Smooth muscle cell (in vitro differentiated cells): ENCODE data around the gene CNTNAP2. TPM values are rescaled to one million over a fixed set of nuclear protein-coding genes. Genes with fewer than 3 reads are reported as not detected.
"Not testable (repeated sequence)": the region's sequence is repeated elsewhere in the genome, so short reads cannot be mapped to it uniquely, and the experiment has no call there.

Experiments
- DNase-seq: peaks from one replicate; lab custom pipeline; 2025; ENCODE audit not compliant: unreplicated experiment; lab: John Stamatoyannopoulos, UW
- H2AFZ ChIP-seq: fragments of 200-600 bp; sonication (generic); 2 replicates; pipeline ENCODE4 v1.6.0; 2016; ENCODE audit warnings: antibody characterized with exemption, low read depth, mild to moderate bottlenecking
- H3F3A ChIP-seq: fragments of 200-600 bp; sonication (generic); 2 replicates; pipeline ENCODE4 v1.6.0; 2017; ENCODE audit warnings: antibody characterized with exemption, low read depth
- H3K27ac ChIP-seq: fragments of 200-600 bp; sonication (generic); 2 replicates; pipeline ENCODE4 v1.5.1; 2016; ENCODE audit warnings: low read depth, mild to moderate bottlenecking
- H3K27me3 ChIP-seq: fragments of 200-600 bp; sonication (generic); 2 replicates; pipeline ENCODE4 v1.6.1; 2016; ENCODE audit warnings: low read depth, mild to moderate bottlenecking
- H3K36me3 ChIP-seq: fragments of 200-600 bp; sonication (generic); 2 replicates; pipeline ENCODE4 v1.5.1; 2016; ENCODE audit warnings: low read depth
- H3K4me1 ChIP-seq: fragments of 200-600 bp; sonication (generic); 2 replicates; pipeline ENCODE4 v1.5.1; 2016; ENCODE audit warnings: low read depth
- H3K4me2 ChIP-seq: fragments of 200-600 bp; sonication (generic); 2 replicates; pipeline ENCODE4 v1.6.0; 2016; ENCODE audit warnings: mild to moderate bottlenecking
- H3K4me3 ChIP-seq: fragments of 200-600 bp; sonication (generic); 2 replicates; pipeline ENCODE4 v1.5.1; 2016; ENCODE audit warnings: mild to moderate bottlenecking
- H3K79me2 ChIP-seq: fragments of 200-600 bp; sonication (generic); 2 replicates; pipeline ENCODE4 v1.6.0; 2016; ENCODE audit warnings: low read depth, mild to moderate bottlenecking
- H3K9ac ChIP-seq: fragments of 200-600 bp; sonication (generic); 2 replicates; pipeline ENCODE4 v1.6.0; 2016; ENCODE audit warnings: low read depth
- H3K9me3 ChIP-seq: fragments of 200-600 bp; sonication (generic); replicated peaks from 2 replicates; pipeline ENCODE4 v1.5.1; 2016; ENCODE audit warnings: low read depth
- H4K20me1 ChIP-seq: fragments of 200-600 bp; sonication (generic); 2 replicates; pipeline ENCODE4 v1.6.0; 2016; ENCODE audit warnings: low read depth
- CTCF ChIP-seq: fragments of 200-600 bp; sonication (generic); IDR thresholded peaks from 2 replicates; pipeline ENCODE4 v1.5.1; 2017; ENCODE audit warnings: borderline replicate concordance, mild to moderate bottlenecking, antibody characterized with exemption; ENCODE audit not compliant: insufficient read depth, poor library complexity, severe bottlenecking
- WGBS: methylation state at CpG from one replicate; pipeline ENCODE4 v1.1.7; 2016; ENCODE audit warnings: low lambda C conversion rate; 5-methylcytosine and 5-hydroxymethylcytosine counted together
- polyA plus RNA-seq: library from polyadenylated mRNA; unstranded; fragments of >200 nt; fragmentation: Nextera tagmentation; extraction: Ambion mirVana; gene quantifications from 2 replicates; pipeline ENCODE4 v1.2.1, GENCODE V29; 2016
- total RNA-seq: library from RNA; depleted of rRNA; stranded (reverse); fragments of >200 nt; gene quantifications from 2 replicates; pipeline ENCODE4 v1.2.3, GENCODE V29; 2014

Gene CNTNAP2
- total and polyA plus RNA-seq, 2 experiments from 2014 or later, result 1.7 to 9.0 TPM

GRCh38 chr7:147731311-147731710 lies 1614.7 kb downstream of the CNTNAP2 start:
- H3K27ac ChIP-seq, result no peak overlapping the region
- H3K4me3 ChIP-seq, result no peak overlapping the region
- 74% methylated on average over 2 of the region's 2 CpGs for WGBS

GRCh38 chr7:147737559-147738214 lies 1621.1 kb downstream of the CNTNAP2 start:
- not testable (repeated sequence) for H3K9ac ChIP-seq, H3K4me1 ChIP-seq, H3K27ac ChIP-seq, H3K4me3 ChIP-seq, H3F3A ChIP-seq, H2AFZ ChIP-seq, DNase-seq, H3K9me3 ChIP-seq, H3K36me3 ChIP-seq, H3K27me3 ChIP-seq, H4K20me1 ChIP-seq, H3K4me2 ChIP-seq, H3K79me2 ChIP-seq
- 88% methylated on average over 18 of the region's 18 CpGs for WGBS

More at GRCh38 chr7:147731311-147731710, 1614.7 kb downstream of the CNTNAP2 start:
- Histone ChIP-seq H3K4me2 (no peak overlapping the region), H3K36me3 (no peaks in the 10 kb centered on the region), H3K4me1 (no peaks in the 10 kb centered on the region), H3F3A (no peaks in the 10 kb centered on the region), H3K9me3 (no peaks in the 10 kb centered on the region), H3K27me3 (no peaks in the 10 kb centered on the region), H3K9ac (no peak overlapping the region), H4K20me1 (no peaks in the 10 kb centered on the region), H3K79me2 (no peaks in the 10 kb centered on the region), H2AFZ (no peak overlapping the region)
- TF ChIP-seq CTCF, result no peak
- DNase-seq, result no peak

GRCh38 chr7:147742301-147742700 lies 1625.7 kb downstream of the CNTNAP2 start:
- Histone ChIP-seq H3K79me2 (no peaks in the 10 kb centered on the region), H3K4me2 (no peak overlapping the region), H3K9me3 (no peaks in the 10 kb centered on the region), H3F3A (no peaks in the 10 kb centered on the region), H3K4me1 (no peaks in the 10 kb centered on the region), H3K9ac (no peak overlapping the region), H2AFZ (no peak overlapping the region), H3K27me3 (peaks cover 3% of the 10 kb centered on the region), H3K36me3 (no peaks in the 10 kb centered on the region), H3K4me3 (no peak overlapping the region), H4K20me1 (no peaks in the 10 kb centered on the region), H3K27ac (no peak overlapping the region)
- TF ChIP-seq CTCF, result no peak
- WGBS, result 92% methylated on average over 3 of the region's 3 CpGs
- DNase-seq, result no peak

- peaks cover 5% of the 10 kb centered on the region for H3K27me3 ChIP-seq
- no peaks in the 10 kb centered on the region for H3F3A ChIP-seq
- no peaks in the 10 kb centered on the region for H3K9me3 ChIP-seq
- DNase-seq, result no peak
- H3K36me3 ChIP-seq, result no peaks in the 10 kb centered on the region
- H2AFZ ChIP-seq, result no peak overlapping the region
- H3K4me2 ChIP-seq, result no peak overlapping the region
- TF ChIP-seq CTCF, result no peak
- no peaks in the 10 kb centered on the region for H3K4me1 ChIP-seq
- no peak overlapping the region for H3K4me3 ChIP-seq
- 43% methylated on average over 1 of the region's 1 CpG for WGBS
- H3K27ac ChIP-seq, result no peak overlapping the region
- H3K9ac ChIP-seq, result no peak overlapping the region
- H4K20me1 ChIP-seq, result no peaks in the 10 kb centered on the region
- H3K79me2 ChIP-seq, result no peaks in the 10 kb centered on the region
Measured at GRCh38 chr7:147756300-147756699, 1639.7 kb downstream of the CNTNAP2 start.
